NCI-H187 treated with DMSO at 0.1 percent for 48 hours (cell line): Measurements from ENCODE around the gene PROM1.

Experiments
- DNase-seq: peaks from one replicate; lab custom pipeline; 2025; lab: John Stamatoyannopoulos, UW

The PROM1 gene

GRCh38 chr4:16110199-16110598 is 26.4 kb upstream of the PROM1 start:
- no peak for DNase-seq

GRCh38 chr4:16109256-16109655 is 25.4 kb upstream of the PROM1 start:
- DNase-seq: no peak

GRCh38 chr4:16106956-16107355 is 23.1 kb upstream of the PROM1 start:
- DNase-seq: no peak

GRCh38 chr4:16104520-16104919 is 20.7 kb upstream of the PROM1 start:
- DNase-seq: no peak

GRCh38 chr4:16102356-16102755 is 18.5 kb upstream of the PROM1 start:
- no peak for DNase-seq

GRCh38 chr4:16100833-16101232 is 17.0 kb upstream of the PROM1 start:
- DNase-seq: no peak

- no peak for DNase-seq
Observed at GRCh38 chr4:16092682-16093319, 9.0 kb upstream of the PROM1 start.

GRCh38 chr4:16090096-16090705 is 6.4 kb upstream of the PROM1 start:
- DNase-seq: no peak

- no peak for DNase-seq
Observed at GRCh38 chr4:16089156-16089555, 5.3 kb upstream of the PROM1 start.

- DNase-seq: no peak
Observed at GRCh38 chr4:16088601-16089000, 4.8 kb upstream of the PROM1 start.

GRCh38 chr4:16085822-16086221 is 2.0 kb upstream of the PROM1 start:
- no peak for DNase-seq

- DNase-seq: no peak
Observed at GRCh38 chr4:16082426-16083240, 1.2 kb downstream of the PROM1 start.

GRCh38 chr4:16082041-16082425 is 1.8 kb downstream of the PROM1 start:
- DNase-seq: no peak

GRCh38 chr4:16079046-16079445 is 4.8 kb downstream of the PROM1 start:
- no peak for DNase-seq

GRCh38 chr4:16078195-16078760 is 5.5 kb downstream of the PROM1 start:
- no peak for DNase-seq

GRCh38 chr4:16077786-16078185 is 6.0 kb downstream of the PROM1 start:
- no peak for DNase-seq

GRCh38 chr4:16075975-16076757 is 7.7 kb downstream of the PROM1 start:
- DNase-seq: no peak

GRCh38 chr4:16075061-16075460 is 8.8 kb downstream of the PROM1 start:
- no peak for DNase-seq

- no peak for DNase-seq
Observed at GRCh38 chr4:16072168-16072567, 11.7 kb downstream of the PROM1 start.

GRCh38 chr4:16070203-16070602 is 13.6 kb downstream of the PROM1 start:
- DNase-seq: no peak

- no peak for DNase-seq
Observed at GRCh38 chr4:16067515-16067914, 16.3 kb downstream of the PROM1 start.

GRCh38 chr4:16066586-16067128 is 17.2 kb downstream of the PROM1 start:
- no peak for DNase-seq
